Measurements from ENCODE around the gene PTPN1.
A peak's percentile ranks its signal among the peaks of the same experiment; 100 is the strongest.
"Not testable (repeated sequence)": the region's sequence is repeated elsewhere in the genome, so short reads cannot be mapped to it uniquely, and the experiment has no call there.

Gene PTPN1

DNA sequence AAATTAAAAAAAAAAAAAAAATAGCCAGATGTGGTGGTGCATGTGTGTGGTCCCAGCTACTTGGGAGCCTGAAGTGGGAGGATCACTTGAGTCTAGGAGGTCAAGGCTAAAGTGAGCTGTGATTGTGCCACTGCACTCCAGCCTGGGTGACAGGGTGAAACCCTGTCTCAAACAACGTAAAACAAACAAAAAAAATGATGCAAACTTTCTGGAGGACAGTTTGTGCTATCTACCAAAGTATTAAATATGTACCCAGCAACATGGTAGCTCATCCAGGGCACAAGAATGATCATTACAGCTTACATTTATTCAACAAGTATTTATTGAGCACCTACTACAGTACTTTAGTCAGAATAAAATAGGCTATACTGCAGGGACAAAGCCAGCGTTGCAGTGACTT lies 40.4 kb upstream of the PTPN1 start:
- Histone ChIP-seq H3K4me3 (ENCODE audit: low read length in 2 of 2) (no peak overlapping the region), H3K27ac (ENCODE audit: low read depth in 2 of 2, low read length in 2 of 2) (no peak overlapping the region), H3K9me3 (ENCODE audit: control insufficient read depth in 2 of 2, low read length in 2 of 2) (no peaks in the 10 kb centered on the region), H3K4me1 (ENCODE audit: control insufficient read depth in 2 of 2, insufficient read depth in 2 of 2, low read length in 2 of 2) (peaks cover under 1 to 7% of the 10 kb centered on the region in 2 donors), H3K36me3 (ENCODE audit: control insufficient read depth in 2 of 2, insufficient read depth in 2 of 2, low read length in 2 of 2) (no peaks in the 10 kb centered on the region), H3K9ac (ENCODE audit: low read depth in 1 of 2, low read length in 2 of 2) (no peak overlapping the region), H3K27me3 (ENCODE audit: control insufficient read depth in 2 of 2, insufficient read depth in 2 of 2, low read length in 2 of 2) (no peaks in the 10 kb centered on the region)

DNA sequence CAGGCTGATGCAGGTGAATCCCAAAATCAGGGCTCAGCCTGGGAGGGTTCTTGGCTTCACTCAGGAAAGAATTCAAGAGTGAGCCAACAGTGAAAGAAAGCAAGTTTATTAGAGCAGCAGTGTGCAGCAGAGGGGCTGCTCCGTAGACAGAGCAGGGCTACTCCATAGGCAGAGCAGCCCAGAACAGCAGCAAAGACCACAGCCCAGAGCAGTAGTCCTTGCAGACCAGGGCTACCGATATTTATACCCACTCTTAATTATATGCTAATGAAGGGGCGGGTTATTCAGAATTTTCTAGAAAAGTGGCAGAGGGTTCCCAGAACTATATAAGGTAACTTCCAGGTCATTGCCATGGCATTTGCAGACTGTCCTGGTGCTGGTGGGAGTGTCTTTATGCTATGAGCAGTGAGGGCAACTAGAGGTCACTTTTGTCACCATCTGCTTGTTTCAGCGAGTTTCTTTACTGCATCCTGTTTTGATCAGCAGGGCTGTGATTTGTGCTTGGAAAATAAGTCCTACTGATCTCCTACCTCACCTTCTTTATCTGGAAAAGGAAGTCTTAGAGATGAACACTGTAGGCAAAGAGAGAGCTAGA lies 39.8 kb upstream of the PTPN1 start:
- no peaks in the 10 kb centered on the region for H3K36me3 ChIP-seq (ENCODE audit: control insufficient read depth in 2 of 2, insufficient read depth in 2 of 2, low read length in 2 of 2)
- H3K27me3 ChIP-seq (ENCODE audit: control insufficient read depth in 2 of 2, insufficient read depth in 2 of 2, low read length in 2 of 2): no peaks in the 10 kb centered on the region
- H3K4me1 ChIP-seq (ENCODE audit: control insufficient read depth in 2 of 2, insufficient read depth in 2 of 2, low read length in 2 of 2): peaks cover 3 to 7% of the 10 kb centered on the region in 2 donors
- no peak overlapping the region for H3K4me3 ChIP-seq (ENCODE audit: low read length in 2 of 2)
- no peak overlapping the region for H3K27ac ChIP-seq (ENCODE audit: low read depth in 2 of 2, low read length in 2 of 2)
- H3K9me3 ChIP-seq (ENCODE audit: control insufficient read depth in 2 of 2, low read length in 2 of 2): no peaks in the 10 kb centered on the region
- H3K9ac ChIP-seq (ENCODE audit: low read depth in 1 of 2, low read length in 2 of 2): no peak overlapping the region

DNA sequence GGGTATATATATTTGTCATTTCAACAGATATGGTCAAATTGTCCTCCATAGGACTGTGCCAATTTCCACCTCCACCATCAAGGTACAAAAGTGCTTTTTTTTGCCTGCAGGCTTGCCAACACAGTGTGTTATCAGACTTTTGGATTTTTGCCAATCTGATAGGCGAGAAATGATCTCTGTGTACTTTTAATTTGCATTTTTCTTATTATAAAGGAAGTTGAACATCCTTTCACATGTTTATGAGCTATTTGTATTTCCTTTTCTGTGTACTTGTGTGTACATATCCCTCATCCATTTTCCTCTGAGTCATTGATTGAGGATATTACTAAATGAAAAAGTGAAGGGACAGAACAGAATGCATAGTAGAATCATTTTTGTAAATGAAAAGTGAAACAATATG lies 39.0 kb upstream of the PTPN1 start:
- Histone ChIP-seq H3K4me3 (ENCODE audit: low read length in 2 of 2) (no peak overlapping the region), H3K36me3 (ENCODE audit: control insufficient read depth in 2 of 2, insufficient read depth in 2 of 2, low read length in 2 of 2) (no peaks in the 10 kb centered on the region), H3K27ac (ENCODE audit: low read depth in 2 of 2, low read length in 2 of 2) (no peak overlapping the region), H3K9me3 (ENCODE audit: control insufficient read depth in 2 of 2, low read length in 2 of 2) (no peaks in the 10 kb centered on the region), H3K9ac (ENCODE audit: low read depth in 1 of 2, low read length in 2 of 2) (no peak overlapping the region), H3K4me1 (ENCODE audit: control insufficient read depth in 2 of 2, insufficient read depth in 2 of 2, low read length in 2 of 2) (peaks cover 6 to 7% of the 10 kb centered on the region in 2 donors), H3K27me3 (ENCODE audit: control insufficient read depth in 2 of 2, insufficient read depth in 2 of 2, low read length in 2 of 2) (no peaks in the 10 kb centered on the region)

DNA sequence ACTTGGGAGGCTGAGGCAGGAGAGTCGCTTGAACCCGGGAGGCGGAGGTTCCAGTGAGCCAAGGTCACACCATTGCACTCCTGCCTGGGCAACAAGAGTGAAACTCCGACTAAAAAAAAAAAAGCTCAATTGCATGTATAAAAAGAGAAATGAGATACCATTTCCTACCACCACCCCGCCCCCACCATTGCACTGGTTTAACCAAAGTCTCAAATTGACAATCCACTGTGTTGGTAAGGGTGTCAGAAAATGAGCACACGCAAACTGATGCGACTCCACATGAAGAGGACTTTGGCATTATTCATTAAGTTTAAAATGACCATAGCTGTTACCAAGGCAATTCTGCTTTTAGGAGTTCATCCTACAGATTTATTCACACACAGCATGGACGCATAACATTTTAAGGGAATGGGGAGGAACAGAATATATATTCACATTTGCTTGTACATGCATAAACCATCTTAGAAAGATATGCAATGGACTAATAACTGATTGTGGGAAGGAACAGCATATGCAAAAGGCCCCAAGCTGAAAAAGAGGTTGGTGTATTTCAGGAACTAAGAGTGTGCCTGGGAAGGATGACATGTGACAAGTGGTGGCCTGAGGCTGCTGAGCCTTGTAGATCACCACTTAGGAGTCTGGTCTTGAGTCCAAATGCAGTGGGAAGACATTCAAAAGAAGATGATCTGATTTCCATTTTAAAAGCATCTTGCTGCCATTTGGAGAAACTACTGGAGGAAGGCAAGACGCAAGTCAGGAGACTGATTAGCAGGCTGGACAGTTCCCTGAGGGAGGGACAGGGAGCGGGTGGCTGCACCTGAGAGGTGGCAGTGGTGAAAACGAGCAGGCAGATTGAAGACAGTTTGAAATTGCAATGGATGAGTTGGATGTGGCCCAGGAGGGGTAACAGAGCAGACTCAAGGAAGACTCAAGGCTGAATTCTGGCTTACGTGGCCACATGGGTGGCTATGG lies 37.2 kb upstream of the PTPN1 start:
- Histone ChIP-seq H3K9me3 (ENCODE audit: control insufficient read depth in 2 of 2, low read length in 2 of 2) (no peaks in the 10 kb centered on the region), H3K4me1 (ENCODE audit: control insufficient read depth in 2 of 2, insufficient read depth in 2 of 2, low read length in 2 of 2) (peaks cover 6 to 7% of the 10 kb centered on the region in 2 donors), H3K27ac (ENCODE audit: low read depth in 2 of 2, low read length in 2 of 2) (peak overlapping the region; percentile 34 to 43), H3K27me3 (ENCODE audit: control insufficient read depth in 2 of 2, insufficient read depth in 2 of 2, low read length in 2 of 2) (no peaks in the 10 kb centered on the region), H3K9ac (ENCODE audit: low read depth in 1 of 2, low read length in 2 of 2) (no peak overlapping the region), H3K4me3 (ENCODE audit: low read length in 2 of 2) (no peak overlapping the region), H3K36me3 (ENCODE audit: control insufficient read depth in 2 of 2, insufficient read depth in 2 of 2, low read length in 2 of 2) (no peaks in the 10 kb centered on the region)

DNA sequence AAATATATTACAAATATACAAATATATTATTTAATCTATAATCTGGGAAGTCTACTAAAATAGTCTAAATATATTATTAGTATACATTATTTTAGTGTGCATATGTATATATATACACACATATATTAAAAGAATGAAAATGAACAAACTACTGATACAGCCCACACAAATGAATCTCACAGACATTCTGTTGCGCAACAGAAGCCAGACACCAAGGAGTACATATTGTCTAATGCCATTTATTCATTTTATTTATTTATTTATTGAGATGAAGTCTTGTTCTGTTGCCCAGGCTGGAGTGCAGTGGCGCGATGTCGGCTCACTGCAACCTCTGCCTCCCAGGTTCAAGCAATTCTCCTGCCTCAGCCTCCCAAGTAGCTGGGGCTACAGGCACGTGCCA lies 35.8 kb upstream of the PTPN1 start:
- peaks cover 11 to 17% of the 10 kb centered on the region in 2 donors for H3K4me1 ChIP-seq (ENCODE audit: control insufficient read depth in 2 of 2, insufficient read depth in 2 of 2, low read length in 2 of 2)
- H3K36me3 ChIP-seq (ENCODE audit: control insufficient read depth in 2 of 2, insufficient read depth in 2 of 2, low read length in 2 of 2); H3K9me3 ChIP-seq (ENCODE audit: control insufficient read depth in 2 of 2, low read length in 2 of 2); H3K9ac ChIP-seq (ENCODE audit: low read depth in 1 of 2, low read length in 2 of 2); H3K4me3 ChIP-seq (ENCODE audit: low read length in 2 of 2); H3K27ac ChIP-seq (ENCODE audit: low read depth in 2 of 2, low read length in 2 of 2); H3K27me3 ChIP-seq (ENCODE audit: control insufficient read depth in 2 of 2, insufficient read depth in 2 of 2, low read length in 2 of 2): not testable (repeated sequence)

DNA sequence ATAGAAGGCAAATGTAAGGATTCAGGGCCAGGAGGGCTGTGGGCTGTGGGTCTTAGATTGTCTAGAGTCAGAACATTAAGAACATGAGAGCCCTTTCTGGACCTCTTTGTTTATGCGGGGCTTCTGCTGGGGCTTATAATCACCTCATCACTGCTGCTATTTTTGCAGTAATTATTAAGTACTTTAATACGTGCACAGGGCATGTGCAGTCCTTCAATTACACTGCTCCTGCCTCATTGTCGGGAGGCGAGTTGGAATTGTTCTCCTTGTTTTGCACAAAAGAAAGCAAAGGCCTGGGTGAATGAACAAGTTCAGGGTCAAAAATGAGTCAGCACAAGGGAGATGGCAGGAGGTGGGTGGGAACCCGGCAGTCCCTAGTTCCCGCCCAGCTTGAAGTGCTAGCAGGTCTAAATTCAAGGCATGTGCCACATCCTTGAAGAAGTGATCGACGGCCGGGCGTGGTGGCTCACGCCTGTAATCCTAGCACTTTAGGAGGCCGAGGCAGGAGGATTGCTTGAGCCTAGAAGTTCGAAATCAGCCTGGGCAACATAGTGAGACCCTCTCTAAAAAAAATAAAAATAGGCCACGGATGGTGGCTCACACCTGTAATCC lies 34.4 kb upstream of the PTPN1 start:
- Histone ChIP-seq H3K27ac (ENCODE audit: low read depth in 2 of 2, low read length in 2 of 2) (peak overlapping the region in 1 of 2 donors; percentile 32), H3K27me3 (ENCODE audit: control insufficient read depth in 2 of 2, insufficient read depth in 2 of 2, low read length in 2 of 2) (no peaks in the 10 kb centered on the region), H3K4me1 (ENCODE audit: control insufficient read depth in 2 of 2, insufficient read depth in 2 of 2, low read length in 2 of 2) (peaks cover 11 to 14% of the 10 kb centered on the region in 2 donors), H3K9me3 (ENCODE audit: control insufficient read depth in 2 of 2, low read length in 2 of 2) (no peaks in the 10 kb centered on the region), H3K4me3 (ENCODE audit: low read length in 2 of 2) (no peak overlapping the region), H3K36me3 (ENCODE audit: control insufficient read depth in 2 of 2, insufficient read depth in 2 of 2, low read length in 2 of 2) (no peaks in the 10 kb centered on the region), H3K9ac (ENCODE audit: low read depth in 1 of 2, low read length in 2 of 2) (no peak overlapping the region)

DNA sequence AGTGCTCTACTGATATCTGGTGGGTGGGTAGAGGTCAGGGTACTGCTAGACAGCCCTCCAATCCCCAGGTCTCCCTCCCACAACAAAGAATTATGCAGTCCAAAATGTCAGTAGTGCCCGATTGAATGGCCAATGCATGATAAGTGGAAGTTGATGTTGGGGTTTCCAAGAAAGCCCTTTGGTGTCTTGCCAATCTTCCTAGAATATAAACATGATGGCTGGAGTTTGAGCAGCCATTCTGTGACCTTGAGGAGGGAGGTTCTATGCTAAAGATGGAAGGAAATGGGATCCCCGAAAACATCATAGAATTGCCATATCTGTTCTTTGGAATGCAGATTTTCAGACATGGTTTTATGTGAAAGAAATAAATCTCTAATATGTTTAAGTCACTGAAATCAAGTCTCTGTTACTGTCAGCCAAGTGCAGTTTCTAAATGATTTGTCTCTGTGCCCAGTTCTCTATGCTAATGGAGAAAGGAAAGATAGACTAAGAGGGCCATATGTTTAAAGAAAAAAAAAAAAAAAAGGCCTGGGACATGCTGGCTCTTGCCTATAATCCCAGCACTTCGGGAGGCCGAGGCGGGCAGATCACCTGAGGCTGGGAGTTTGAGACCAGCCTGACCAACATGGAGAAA lies 32.8 kb upstream of the PTPN1 start:
- Histone ChIP-seq H3K4me1 (ENCODE audit: control insufficient read depth in 2 of 2, insufficient read depth in 2 of 2, low read length in 2 of 2) (peaks cover 11% of the 10 kb centered on the region in 2 donors), H3K27me3 (ENCODE audit: control insufficient read depth in 2 of 2, insufficient read depth in 2 of 2, low read length in 2 of 2) (no peaks in the 10 kb centered on the region), H3K27ac (ENCODE audit: low read depth in 2 of 2, low read length in 2 of 2) (no peak overlapping the region), H3K9me3 (ENCODE audit: control insufficient read depth in 2 of 2, low read length in 2 of 2) (no peaks in the 10 kb centered on the region), H3K4me3 (ENCODE audit: low read length in 2 of 2) (no peak overlapping the region), H3K36me3 (ENCODE audit: control insufficient read depth in 2 of 2, insufficient read depth in 2 of 2, low read length in 2 of 2) (no peaks in the 10 kb centered on the region), H3K9ac (ENCODE audit: low read depth in 1 of 2, low read length in 2 of 2) (no peak overlapping the region)

DNA sequence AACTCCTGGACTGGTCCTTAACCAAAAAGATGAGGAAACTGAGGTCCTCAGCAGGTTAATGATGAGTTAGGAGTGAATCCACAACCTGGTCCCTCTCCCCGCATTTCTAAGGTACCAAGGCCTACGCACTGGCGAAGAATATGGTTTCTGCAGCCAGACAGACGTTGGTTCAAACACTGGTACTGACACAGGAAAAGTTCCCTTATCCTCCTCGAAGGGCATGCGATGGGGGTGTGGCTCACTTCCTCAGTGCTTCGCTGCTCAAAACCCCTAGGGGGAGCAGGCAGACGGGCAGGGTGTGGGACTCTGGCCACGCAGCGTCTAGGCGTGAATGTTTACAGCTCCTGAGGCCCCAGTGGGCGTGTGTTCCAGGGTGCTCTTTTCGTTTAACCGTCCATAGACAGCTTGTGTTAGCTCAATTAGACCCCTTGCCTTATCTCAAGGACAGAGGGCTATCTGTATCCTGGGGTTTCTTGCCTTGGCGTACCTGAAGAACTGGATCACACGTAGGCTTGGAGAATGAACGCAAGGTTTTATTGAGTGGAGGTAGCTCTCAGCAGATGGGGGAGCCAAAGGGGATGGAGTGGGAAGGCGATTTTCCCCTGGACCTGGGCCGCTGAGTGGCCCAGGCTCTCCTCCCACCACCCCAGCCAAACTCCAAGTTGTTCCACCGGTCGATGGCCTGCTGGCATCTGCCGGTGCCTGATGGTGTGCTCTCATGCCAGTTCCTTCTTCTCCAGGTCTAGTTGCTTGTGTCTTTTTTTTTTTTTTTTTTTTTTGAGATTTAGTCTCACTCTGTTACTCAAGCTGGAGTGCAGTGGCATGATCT lies 31.8 kb upstream of the PTPN1 start:
- peak overlapping the region in 1 of 2 donors; percentile 47 for H3K9ac ChIP-seq (ENCODE audit: low read depth in 1 of 2, low read length in 2 of 2)
- H3K4me3 ChIP-seq (ENCODE audit: low read length in 2 of 2): no peak overlapping the region
- H3K9me3 ChIP-seq (ENCODE audit: control insufficient read depth in 2 of 2, low read length in 2 of 2): no peaks in the 10 kb centered on the region
- H3K27ac ChIP-seq (ENCODE audit: low read depth in 2 of 2, low read length in 2 of 2): no peak overlapping the region
- no peaks in the 10 kb centered on the region for H3K27me3 ChIP-seq (ENCODE audit: control insufficient read depth in 2 of 2, insufficient read depth in 2 of 2, low read length in 2 of 2)
- no peaks in the 10 kb centered on the region for H3K36me3 ChIP-seq (ENCODE audit: control insufficient read depth in 2 of 2, insufficient read depth in 2 of 2, low read length in 2 of 2)
- H3K4me1 ChIP-seq (ENCODE audit: control insufficient read depth in 2 of 2, insufficient read depth in 2 of 2, low read length in 2 of 2): peaks cover 11 to 13% of the 10 kb centered on the region in 2 donors

DNA sequence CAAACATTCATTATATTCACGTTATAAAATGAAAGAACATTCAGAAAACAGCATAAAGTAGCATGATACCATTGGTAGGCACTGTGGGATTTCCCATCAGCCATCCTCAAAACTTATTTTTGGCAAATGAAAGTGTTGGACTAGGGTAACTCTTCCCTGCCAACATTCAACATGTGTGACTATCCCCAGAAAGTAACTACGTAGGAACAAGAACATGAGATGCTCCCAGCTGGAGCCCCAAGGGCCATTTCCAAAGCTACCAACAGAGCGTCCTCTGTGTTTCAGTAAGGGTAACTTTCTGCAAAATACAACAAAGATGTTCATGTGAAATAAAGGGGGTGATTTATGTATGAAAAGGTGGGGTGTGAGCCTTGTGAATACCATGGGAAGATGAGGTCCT lies 28.4 kb upstream of the PTPN1 start:
- H3K27me3 ChIP-seq (ENCODE audit: control insufficient read depth in 2 of 2, insufficient read depth in 2 of 2, low read length in 2 of 2): no peaks in the 10 kb centered on the region
- H3K9me3 ChIP-seq (ENCODE audit: control insufficient read depth in 2 of 2, low read length in 2 of 2): no peaks in the 10 kb centered on the region
- H3K27ac ChIP-seq (ENCODE audit: low read depth in 2 of 2, low read length in 2 of 2): no peak overlapping the region
- no peak overlapping the region for H3K4me3 ChIP-seq (ENCODE audit: low read length in 2 of 2)
- no peaks in the 10 kb centered on the region for H3K36me3 ChIP-seq (ENCODE audit: control insufficient read depth in 2 of 2, insufficient read depth in 2 of 2, low read length in 2 of 2)
- H3K9ac ChIP-seq (ENCODE audit: low read depth in 1 of 2, low read length in 2 of 2): no peak overlapping the region
- peaks cover 15 to 18% of the 10 kb centered on the region in 2 donors for H3K4me1 ChIP-seq (ENCODE audit: control insufficient read depth in 2 of 2, insufficient read depth in 2 of 2, low read length in 2 of 2)

Measured in mucosa of rectum (tissue), 2 donors.